Right lobe of liver (tissue), 6 donors: ENCODE data around the gene DOLPP1. TPM values are rescaled to one million over a fixed set of nuclear protein-coding genes. Genes with fewer than 3 reads are reported as not detected.

Experiments
- ATAC-seq, 4 donors: fragments of 200-7000 bp; cut with Tn5 transposase; one replicate each; pipeline ENCODE4 v1.9.1; 2020; ENCODE audit warnings: mild to moderate bottlenecking in 4 of 4, moderate library complexity in 4 of 4
- DNase-seq, 3 donors: peaks; one replicate each; pipeline ENCODE4 v3.0.0-alpha.2; 2020
- H3K27ac ChIP-seq, 3 donors: fragments of 200-600 bp; one replicate each; pipeline ENCODE4 v1.8.0; 2022
- H3K27me3 ChIP-seq, 2 donors: fragments of 200-600 bp; one replicate each; pipeline ENCODE4 v1.8.0; 2022
- H3K36me3 ChIP-seq, 4 donors: fragments of 200-600 bp; sonication (generic) in 1 of 4; one replicate each; pipeline versions ENCODE4 v1.5.1 to v1.8.0; 2017 to 2022; ENCODE audit warnings: control low read depth in 1 of 4
- H3K4me1 ChIP-seq, 4 donors: fragments of 200-600 bp; sonication (generic) in 1 of 4; one replicate each; pipeline versions ENCODE4 v1.5.1 to v1.8.0; 2017 to 2022; ENCODE audit warnings: control low read depth in 1 of 4
- H3K4me3 ChIP-seq, 3 donors: fragments of 200-600 bp; one replicate each; pipeline ENCODE4 v1.8.0; 2022
- H3K9me3 ChIP-seq, 4 donors: fragments of 200-600 bp; sonication (generic) in 1 of 4; one replicate each; pipeline versions ENCODE4 v1.5.1 to v1.8.0; 2017 to 2022; ENCODE audit warnings: control low read depth in 1 of 4
- POLR2A ChIP-seq: fragments of 450-650 bp; IDR thresholded peaks from one replicate; pipeline ENCODE4 v1.6.1; 2017; ENCODE audit warnings: antibody characterized with exemption, mild to moderate bottlenecking
- WGBS: methylation state at CpG from one replicate; pipeline ENCODE4 v1.1.6; 2018; ENCODE audit warnings: low coverage, low lambda C conversion rate; ENCODE audit not compliant: insufficient coverage; ENCODE audit errors: missing lambda C conversion rate; 5-methylcytosine and 5-hydroxymethylcytosine counted together
- intact Hi-C, 2 donors: fragments of 100-400 bp; cut with DNase I; formaldehyde crosslinking; loops; one replicate each; pipeline versions ENCODE4 v1.11.2 to v1.14.1; 2022
- total RNA-seq, 6 experiments: library from RNA; depleted of rRNA in 2 of 6; stranded (reverse); fragments of >200 nt in 2 of 6; fragmentation: NEBNext Ultra II Directional in 3 of 6; extraction: Animal tissue kit (Norgen Biotek cat#: 25700) in 3 of 6; gene quantifications; one replicate each; pipeline versions ENCODE4 v1.1.0 to v1.2.4, GENCODE V29; 2016 to 2023
- TF ChIP-seq, protein P1 (sequence below), 4 donors: fragments of 200-600 bp in 3 of 4; fragments of 450-650 bp in 1 of 4; IDR thresholded peaks; one replicate each; pipeline versions ENCODE4 v1.5.1 to v1.8.0; 2016 to 2022; ENCODE audit warnings: antibody characterized with exemption in 4 of 4, mild to moderate bottlenecking in 2 of 4
- donor health status: DM: no; HTN: yes; CAD: no.
- donor health status: DM: no; HTN: no; CAD: no.
- donor health status: DM: no; HTN: no; CAD: no.
- donor health status: DM: no; HTN: yes; CAD: no.
- donor health status: DM: no; HTN: yes; CAD: no.

The DOLPP1 gene
- total RNA-seq, 6 experiments from 2014 or later, result 10.1 to 16.8 (median 13.3) TPM

- H3K27ac ChIP-seq, result no peak overlapping the region
Observed at GRCh38 chr9:129108083-129108804, 27.3 kb downstream of the DOLPP1 start.

DNA sequence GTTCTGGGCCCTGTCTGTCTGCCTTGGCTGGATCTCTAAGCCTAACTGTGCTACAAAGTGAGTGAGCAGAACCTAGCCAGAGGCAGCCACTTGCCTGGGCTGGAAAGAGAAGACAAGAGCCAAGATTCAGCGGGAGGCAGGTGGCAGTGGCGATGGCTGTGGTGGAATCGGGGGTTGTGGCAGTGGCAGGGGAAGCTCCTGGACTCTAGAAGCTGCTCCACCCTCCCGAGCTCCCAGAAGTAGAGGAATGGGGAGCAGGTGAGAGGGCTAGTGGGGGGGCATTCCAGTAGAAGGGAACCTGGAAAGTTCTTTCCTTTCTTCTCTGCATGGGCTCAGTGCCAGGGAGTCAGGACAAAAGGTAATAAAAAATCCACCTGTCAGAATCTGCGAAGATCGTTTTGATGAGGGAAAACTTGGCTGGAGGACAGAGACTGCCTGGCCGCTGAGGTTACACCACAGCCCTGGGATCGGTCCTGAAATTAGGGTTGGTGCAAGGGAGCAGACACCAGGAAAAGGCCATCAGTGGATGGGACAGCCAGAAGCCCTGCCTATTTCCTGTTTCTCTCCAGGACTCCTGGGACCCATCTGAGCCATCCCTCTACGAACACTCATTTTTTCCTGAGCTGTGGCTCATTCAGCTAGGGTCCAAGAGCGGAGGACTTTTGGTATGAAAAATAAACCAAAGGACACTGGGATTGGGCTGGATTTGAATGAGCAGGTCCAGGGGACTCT lies 28.1 kb downstream of the DOLPP1 start:
- TF ChIP-seq POLR2A, result no peak
- TF ChIP-seq, protein P1, sequence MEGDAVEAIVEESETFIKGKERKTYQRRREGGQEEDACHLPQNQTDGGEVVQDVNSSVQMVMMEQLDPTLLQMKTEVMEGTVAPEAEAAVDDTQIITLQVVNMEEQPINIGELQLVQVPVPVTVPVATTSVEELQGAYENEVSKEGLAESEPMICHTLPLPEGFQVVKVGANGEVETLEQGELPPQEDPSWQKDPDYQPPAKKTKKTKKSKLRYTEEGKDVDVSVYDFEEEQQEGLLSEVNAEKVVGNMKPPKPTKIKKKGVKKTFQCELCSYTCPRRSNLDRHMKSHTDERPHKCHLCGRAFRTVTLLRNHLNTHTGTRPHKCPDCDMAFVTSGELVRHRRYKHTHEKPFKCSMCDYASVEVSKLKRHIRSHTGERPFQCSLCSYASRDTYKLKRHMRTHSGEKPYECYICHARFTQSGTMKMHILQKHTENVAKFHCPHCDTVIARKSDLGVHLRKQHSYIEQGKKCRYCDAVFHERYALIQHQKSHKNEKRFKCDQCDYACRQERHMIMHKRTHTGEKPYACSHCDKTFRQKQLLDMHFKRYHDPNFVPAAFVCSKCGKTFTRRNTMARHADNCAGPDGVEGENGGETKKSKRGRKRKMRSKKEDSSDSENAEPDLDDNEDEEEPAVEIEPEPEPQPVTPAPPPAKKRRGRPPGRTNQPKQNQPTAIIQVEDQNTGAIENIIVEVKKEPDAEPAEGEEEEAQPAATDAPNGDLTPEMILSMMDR (IDR thresholded peaks at IDR 0.05), result no peak
- WGBS, result 57% methylated on average over 9 of the region's 10 CpGs
- H3K27me3 ChIP-seq, result no peaks in the 10 kb centered on the region
- DNase-seq (no peak), ATAC-seq (no peak)
- peaks cover 0 to 7% (median 0%) of the 10 kb centered on the region in 4 donors for H3K36me3 ChIP-seq
- intact Hi-C loops, result no loop called here
- no peaks in the 10 kb centered on the region for H3K9me3 ChIP-seq
- peaks cover 0 to 26% (median 5%) of the 10 kb centered on the region in 4 donors for H3K4me1 ChIP-seq
- H3K27ac ChIP-seq, result no peak overlapping the region
- peak overlapping the region in 2 of 3 donors; percentile 67 to 86 for H3K4me3 ChIP-seq

More at GRCh38 chr9:129108083-129108804, 27.3 kb downstream of the DOLPP1 start:
- ATAC-seq (no peak), DNase-seq (no peak)
- H3K27me3 ChIP-seq, result no peaks in the 10 kb centered on the region
- H3K9me3 ChIP-seq, result no peaks in the 10 kb centered on the region
- TF ChIP-seq, protein P1 (IDR thresholded peaks at IDR 0.05), result no peak
- TF ChIP-seq POLR2A, result no peak
- peaks cover 0 to 22% (median 5%) of the 10 kb centered on the region in 4 donors for H3K4me1 ChIP-seq
- 84% methylated on average over 7 of the region's 13 CpGs for WGBS
- no peak overlapping the region for H3K4me3 ChIP-seq
- H3K36me3 ChIP-seq, result peaks cover 0 to 7% (median 0%) of the 10 kb centered on the region in 4 donors
- intact Hi-C loops, result no loop called here

GRCh38 chr9:129109537-129109903 lies 28.6 kb downstream of the DOLPP1 start:
- H3K4me1 ChIP-seq, result peaks cover 0 to 32% (median 5%) of the 10 kb centered on the region in 4 donors
- ATAC-seq, result peak; percentile 12 to 47 (median 22)
- peak overlapping the region; percentile 67 to 93 (median 86) for H3K4me3 ChIP-seq
- H3K36me3 ChIP-seq, result peaks cover 0 to 7% (median 0%) of the 10 kb centered on the region in 4 donors
- H3K27ac ChIP-seq, result no peak overlapping the region
- no peaks in the 10 kb centered on the region for H3K9me3 ChIP-seq
- peak in 1 of 3 donors; percentile 59 for DNase-seq
- no peaks in the 10 kb centered on the region for H3K27me3 ChIP-seq
- TF ChIP-seq POLR2A, result no peak
- TF ChIP-seq, protein P1 (IDR thresholded peaks at IDR 0.05), result no peak
- intact Hi-C loops, result no loop called here
- 10% methylated on average over 7 of the region's 7 CpGs for WGBS

DNA sequence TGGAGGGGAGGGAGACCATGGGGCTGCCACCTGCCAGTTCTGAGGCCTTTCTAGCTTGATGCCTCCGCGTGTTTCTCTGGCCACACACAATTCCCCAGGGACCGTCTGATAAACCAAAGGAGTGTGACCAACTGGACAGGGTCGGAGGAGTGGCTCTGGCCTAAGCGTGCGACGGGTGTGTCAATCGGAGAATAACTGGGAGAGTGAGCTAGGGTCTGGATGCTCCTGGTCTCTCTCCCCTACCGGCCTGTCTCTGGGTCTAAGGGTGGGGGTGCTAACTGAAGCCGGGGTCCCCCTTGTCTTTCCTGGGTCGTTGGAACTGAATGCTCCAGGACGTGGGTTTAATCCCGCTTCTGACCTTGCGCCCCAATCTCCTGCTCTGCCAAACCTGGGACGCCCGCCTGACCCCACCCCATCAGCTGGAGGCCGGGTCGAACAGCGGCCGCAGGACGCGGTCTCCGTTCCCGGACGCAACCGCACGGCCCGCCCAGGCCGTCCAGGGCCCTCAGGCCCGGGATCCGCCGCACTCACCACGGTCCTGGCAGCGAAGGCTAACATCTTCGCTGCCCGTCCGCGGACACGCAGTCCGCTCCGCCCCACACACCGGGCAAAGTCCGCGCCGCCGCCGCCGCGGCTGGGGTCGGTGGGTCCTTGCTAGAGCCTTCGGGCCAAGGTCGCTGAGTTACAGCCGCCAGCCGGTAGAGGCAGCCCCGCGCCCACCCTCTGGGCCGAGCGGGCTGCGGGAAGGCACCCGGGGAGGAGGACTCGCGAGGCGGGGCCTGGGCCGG lies 29.2 kb downstream of the DOLPP1 start:
- Histone ChIP-seq H3K36me3 (peaks cover 0 to 7% (median 0%) of the 10 kb centered on the region in 4 donors), H3K4me3 (peak overlapping the region; percentile 67 to 93 (median 86)), H3K4me1 (peaks cover 0 to 38% (median 5%) of the 10 kb centered on the region in 4 donors), H3K27me3 (no peaks in the 10 kb centered on the region), H3K9me3 (no peaks in the 10 kb centered on the region), H3K27ac (peak overlapping the region; percentile 53 to 93 (median 82))
- TF ChIP-seq, protein P1 (IDR thresholded peaks at IDR 0.05), result peak in 2 of 4 donors; percentile 2 to 10
- TF ChIP-seq POLR2A, result no peak
- 9% methylated on average over 11 of the region's 64 CpGs for WGBS
- ATAC-seq (peak; percentile 12 to 53 (median 24)), DNase-seq (no peak)
- intact Hi-C loops, result no loop called here
